ENCODE data around the gene MYH7B. TPM values are rescaled to one million over a fixed set of nuclear protein-coding genes. Genes with fewer than 3 reads are reported as not detected.

The MYH7B gene
- total and polyA plus RNA-seq, 4 donors: 0.21 to 0.89 (median 0.59) TPM

GRCh38 chr20:34995192-34995591, 39.5 kb downstream of the MYH7B start:
- peaks cover 0 to 6% (median 0%) of the 10 kb centered on the region in 5 donors for H3K4me1 ChIP-seq (ENCODE audit: control insufficient read depth in 5 of 5, insufficient read depth in 5 of 5, low read length in 5 of 5)
- WGBS, 2 donors: 94 to 95% methylated on average over 14 of the region's 14 CpGs

GRCh38 chr20:34995696-34996095, 40.0 kb downstream of the MYH7B start:
- Histone ChIP-seq H3K9me3 (ENCODE audit: control insufficient read depth in 4 of 4, insufficient read depth in 3 of 4, low read length in 3 of 4) (no peaks in the 10 kb centered on the region), H3K4me1 (ENCODE audit: control insufficient read depth in 5 of 5, insufficient read depth in 5 of 5, low read length in 5 of 5) (peaks cover 0 to 6% (median 0%) of the 10 kb centered on the region in 5 donors), H3K9ac (ENCODE audit: insufficient read depth in 1 of 2, low read length in 2 of 2) (no peak overlapping the region), H3K27me3 (ENCODE audit: control insufficient read depth in 3 of 3, insufficient read depth in 3 of 3, low read length in 2 of 3) (no peaks in the 10 kb centered on the region), H3K4me3 (no peak overlapping the region), H3K36me3 (ENCODE audit: control insufficient read depth in 4 of 4, insufficient read depth in 4 of 4, low read length in 4 of 4) (peaks cover 5 to 64% (median 23%) of the 10 kb centered on the region in 4 donors), H3K27ac (ENCODE audit: low read depth in 1 of 2, low read length in 1 of 2) (no peak overlapping the region)
- no peak for TF ChIP-seq CTCF (IDR thresholded peaks at IDR 0.05; ENCODE audit: control extremely low read depth, extremely low read depth)
- no peak for ATAC-seq (ENCODE audit: insufficient read depth, low FRiP score)
- 87 to 90% methylated on average over 7 of the region's 7 CpGs for WGBS, 2 donors
- no peak for DNase-seq

More at GRCh38 chr20:34995192-34995591, 39.5 kb downstream of the MYH7B start:
- ATAC-seq (ENCODE audit: insufficient read depth, low FRiP score): no peak
- H3K27me3 ChIP-seq (ENCODE audit: control insufficient read depth in 3 of 3, insufficient read depth in 3 of 3, low read length in 2 of 3): no peaks in the 10 kb centered on the region
- H3K27ac ChIP-seq (ENCODE audit: low read depth in 1 of 2, low read length in 1 of 2): no peak overlapping the region
- H3K36me3 ChIP-seq (ENCODE audit: control insufficient read depth in 4 of 4, insufficient read depth in 4 of 4, low read length in 4 of 4): peaks cover 5 to 59% (median 21%) of the 10 kb centered on the region in 4 donors
- DNase-seq: no peak
- no peak for TF ChIP-seq CTCF (IDR thresholded peaks at IDR 0.05; ENCODE audit: control extremely low read depth, extremely low read depth)
- no peaks in the 10 kb centered on the region for H3K9me3 ChIP-seq (ENCODE audit: control insufficient read depth in 4 of 4, insufficient read depth in 3 of 4, low read length in 3 of 4)
- no peak overlapping the region for H3K4me3 ChIP-seq
- no peak overlapping the region for H3K9ac ChIP-seq (ENCODE audit: insufficient read depth in 1 of 2, low read length in 2 of 2)

GRCh38 chr20:34996243-34997028, 40.8 kb downstream of the MYH7B start:
- H3K9me3 ChIP-seq (ENCODE audit: control insufficient read depth in 4 of 4, insufficient read depth in 3 of 4, low read length in 3 of 4): no peaks in the 10 kb centered on the region
- no peak for TF ChIP-seq CTCF (IDR thresholded peaks at IDR 0.05; ENCODE audit: control extremely low read depth, extremely low read depth)
- ATAC-seq (ENCODE audit: insufficient read depth, low FRiP score) (no peak), DNase-seq (no peak)
- H3K36me3 ChIP-seq (ENCODE audit: control insufficient read depth in 4 of 4, insufficient read depth in 4 of 4, low read length in 4 of 4): peaks cover 5 to 71% (median 25%) of the 10 kb centered on the region in 4 donors
- H3K27me3 ChIP-seq (ENCODE audit: control insufficient read depth in 3 of 3, insufficient read depth in 3 of 3, low read length in 2 of 3): no peaks in the 10 kb centered on the region
- peaks cover 0 to 6% (median 0%) of the 10 kb centered on the region in 5 donors for H3K4me1 ChIP-seq (ENCODE audit: control insufficient read depth in 5 of 5, insufficient read depth in 5 of 5, low read length in 5 of 5)
- H3K27ac ChIP-seq (ENCODE audit: low read depth in 1 of 2, low read length in 1 of 2): no peak overlapping the region
- WGBS, 2 donors: 95 to 97% methylated on average over 26 of the region's 26 CpGs
- no peak overlapping the region for H3K9ac ChIP-seq (ENCODE audit: insufficient read depth in 1 of 2, low read length in 2 of 2)
- no peak overlapping the region for H3K4me3 ChIP-seq
